CD14-positive monocyte (primary cell): ENCODE data around the gene SHISA6. TPM values are rescaled to one million over a fixed set of nuclear protein-coding genes. Genes with fewer than 3 reads are reported as not detected.
A peak's percentile ranks its signal among the peaks of the same experiment; 100 is the strongest.

Source experiments
- DNase-seq, 3 donors: peaks; one replicate each; pipeline ENCODE4 v3.0.0-alpha.2; 2011 to 2022
- H2AFZ ChIP-seq: 2 replicates; pipeline ENCODE4 v1.6.0; 2012; ENCODE audit warnings: mild to moderate bottlenecking, low read depth, low read length, inconsistent platforms; ENCODE audit not compliant: insufficient read depth, poor library complexity, severe bottlenecking
- H3K27ac ChIP-seq, 2 donors: 1 replicate in 1 of 2; 2 replicates in 1 of 2; pipeline ENCODE4 v1.5.1; 2012 to 2013; ENCODE audit warnings: low read length in 2 of 2, control low read depth in 1 of 2, inconsistent platforms in 1 of 2, low read depth in 1 of 2, mild to moderate bottlenecking in 1 of 2
- H3K27me3 ChIP-seq, 2 donors: one replicate each; pipeline versions ENCODE4 v1.6.0 to v1.6.1; 2011 to 2013; ENCODE audit warnings: low read length in 2 of 2; ENCODE audit not compliant: control insufficient read depth in 2 of 2, insufficient read depth in 2 of 2
- H3K36me3 ChIP-seq, 2 donors: replicated peaks in 1 of 2; 1 replicate in 1 of 2; 2 replicates in 1 of 2; pipeline versions ENCODE4 v1.5.1 to v1.6.1; 2012 to 2013; ENCODE audit warnings: low read length in 2 of 2, control low read depth in 1 of 2, inconsistent platforms in 1 of 2, mild to moderate bottlenecking in 1 of 2; ENCODE audit not compliant: insufficient read depth in 2 of 2, control insufficient read depth in 1 of 2
- H3K4me1 ChIP-seq, 2 donors: 1 replicate in 1 of 2; 2 replicates in 1 of 2; pipeline versions ENCODE4 v1.5.1 to v1.6.1; 2012 to 2013; ENCODE audit warnings: low read length in 2 of 2, control low read depth in 1 of 2, inconsistent platforms in 1 of 2, mild to moderate bottlenecking in 1 of 2, moderate library complexity in 1 of 2; ENCODE audit not compliant: insufficient read depth in 2 of 2, control insufficient read depth in 1 of 2
- H3K4me2 ChIP-seq: replicated peaks from 2 replicates; pipeline ENCODE3; 2012; ENCODE audit warnings: low read length, moderate library complexity, mild to moderate bottlenecking; ENCODE audit not compliant: poor library complexity, severe bottlenecking; ENCODE audit errors: extremely low read depth
- H3K4me3 ChIP-seq, 3 experiments: fragments of 200-600 bp in 1 of 3; sonication (generic) in 1 of 3; replicated peaks in 1 of 3; 1 replicate in 2 of 3; 2 replicates in 1 of 3; pipeline ENCODE4 v1.5.1; 2011 to 2013; ENCODE audit warnings: low read length in 3 of 3, mild to moderate bottlenecking in 3 of 3, control low read depth in 2 of 3, low read depth in 2 of 3, inconsistent platforms in 1 of 3, moderate library complexity in 1 of 3
- H3K79me2 ChIP-seq: 2 replicates; pipeline ENCODE4 v1.6.0; 2012; ENCODE audit warnings: mild to moderate bottlenecking, control low read depth, inconsistent platforms, low read length, moderate library complexity; ENCODE audit not compliant: insufficient read depth
- H3K9ac ChIP-seq: 2 replicates; pipeline ENCODE4 v1.6.0; 2017; ENCODE audit warnings: low read length, mild to moderate bottlenecking; ENCODE audit not compliant: insufficient read depth, poor library complexity, severe bottlenecking
- H3K9me3 ChIP-seq, 2 donors: replicated peaks in 1 of 2; 1 replicate in 1 of 2; 2 replicates in 1 of 2; pipeline versions ENCODE4 v1.5.1 to v1.6.1; 2012 to 2013; ENCODE audit warnings: low read length in 2 of 2, control low read depth in 1 of 2; ENCODE audit not compliant: control insufficient read depth in 1 of 2, insufficient read depth in 1 of 2
- H4K20me1 ChIP-seq: 2 replicates; pipeline ENCODE4 v1.6.0; 2012; ENCODE audit warnings: mild to moderate bottlenecking, low read length, control low read depth, moderate library complexity; ENCODE audit not compliant: insufficient read depth
- H3K27ac Mint-ChIP-seq, 7 donors: one replicate each; pipeline ENCODE4 v1.8.0; 2020; ENCODE audit warnings: mild to moderate bottlenecking in 7 of 7, mixed read lengths in 7 of 7, moderate library complexity in 6 of 7, inconsistent platforms in 2 of 7
- H3K27me3 Mint-ChIP-seq, 3 donors: one replicate each; pipeline ENCODE4 v1.8.0; 2021 to 2022; ENCODE audit warnings: low read depth in 3 of 3, mild to moderate bottlenecking in 3 of 3, mixed read lengths in 3 of 3, moderate library complexity in 3 of 3, inconsistent platforms in 1 of 3
- H3K36me3 Mint-ChIP-seq, 2 donors: one replicate each; pipeline ENCODE4 v1.8.0; 2020; ENCODE audit warnings: mixed read lengths in 2 of 2, inconsistent platforms in 1 of 2, mild to moderate bottlenecking in 1 of 2
- H3K4me1 Mint-ChIP-seq: one replicate; pipeline ENCODE4 v1.8.0; 2020; ENCODE audit warnings: mild to moderate bottlenecking, mixed read lengths
- H3K4me3 Mint-ChIP-seq, 2 donors: one replicate each; pipeline ENCODE4 v1.8.0; 2020; ENCODE audit warnings: mild to moderate bottlenecking in 2 of 2, mixed read lengths in 2 of 2, moderate library complexity in 1 of 2
- H3K9me3 Mint-ChIP-seq, 7 donors: one replicate each; pipeline ENCODE4 v1.8.0; 2020 to 2022; ENCODE audit warnings: mixed read lengths in 7 of 7, mild to moderate bottlenecking in 6 of 7, moderate library complexity in 6 of 7, inconsistent platforms in 2 of 7
- CTCF ChIP-seq: fragments of 200-600 bp; IDR thresholded peaks from one replicate; pipeline ENCODE4 v1.8.0; 2022; ENCODE audit warnings: antibody characterized with exemption, mild to moderate bottlenecking
- whole genome bisulfite sequencing: methylation state at CpG from one replicate; pipeline ENCODE4 v1.1.5; 2013; ENCODE audit warnings: missing lambda C conversion rate; ENCODE audit not compliant: insufficient coverage; 5-methylcytosine and 5-hydroxymethylcytosine counted together
- intact Hi-C, 2 donors: fragments of 100-400 bp; cut with micrococcal nuclease; formaldehyde crosslinking; loops; one replicate each; pipeline versions ENCODE4 v1.15.0 to v1.15.1; 2023
- polyA plus RNA-seq, 3 donors: library from polyadenylated mRNA; depleted of rRNA in 1 of 3; unstranded in 2 of 3; stranded (reverse) in 1 of 3; fragments of 300-500 nt in 2 of 3; fragments of >200 nt in 1 of 3; fragmentation: Illumina TruSeq in 2 of 3; gene quantifications; 1 replicate in 2 of 3; 2 replicates in 1 of 3; pipeline ENCODE4 v1.2.3, GENCODE V29; 2012 to 2021

The SHISA6 gene
- polyA plus RNA-seq, 3 donors: not detected

GRCh38 chr17:11554542-11554941 is 313.5 kb downstream of the SHISA6 start:
- no peaks in the 10 kb centered on the region for H3K4me1 Mint-ChIP-seq

GRCh38 chr17:11555530-11555929 is 314.5 kb downstream of the SHISA6 start:
- Histone ChIP-seq H3K9ac (no peak overlapping the region), H2AFZ (no peak overlapping the region), H3K27me3 (no peaks in the 10 kb centered on the region), H3K4me2 (no peak overlapping the region), H3K27ac (no peak overlapping the region), H3K4me1 (no peaks in the 10 kb centered on the region), H4K20me1 (no peaks in the 10 kb centered on the region), H3K9me3 (peaks cover 42 to 59% of the 10 kb centered on the region in 2 donors), H3K4me3 (no peak overlapping the region), H3K36me3 (no peaks in the 10 kb centered on the region), H3K79me2 (no peaks in the 10 kb centered on the region)
- 80% methylated on average over 1 of the region's 6 CpGs for WGBS
- no peak for TF ChIP-seq CTCF
- H3K27me3 Mint-ChIP-seq: peaks cover 0 to 2% (median 0%) of the 10 kb centered on the region in 3 donors
- H3K4me3 Mint-ChIP-seq: no peak overlapping the region
- intact Hi-C loops: no loop called here
- DNase-seq: no peak
- H3K9me3 Mint-ChIP-seq: peaks cover 20 to 42% (median 35%) of the 10 kb centered on the region in 7 donors
- H3K27ac Mint-ChIP-seq: peak overlapping the region in 2 of 7 donors; percentile 30 to 63
- no peaks in the 10 kb centered on the region for H3K4me1 Mint-ChIP-seq
- H3K36me3 Mint-ChIP-seq: no peaks in the 10 kb centered on the region

More at GRCh38 chr17:11554542-11554941, 313.5 kb downstream of the SHISA6 start:
- Histone ChIP-seq H3K4me2 (no peak overlapping the region), H4K20me1 (no peaks in the 10 kb centered on the region), H3K27me3 (no peaks in the 10 kb centered on the region), H3K4me1 (no peaks in the 10 kb centered on the region), H3K79me2 (no peaks in the 10 kb centered on the region), H3K9ac (no peak overlapping the region), H3K9me3 (peaks cover 39 to 50% of the 10 kb centered on the region in 2 donors), H3K36me3 (no peaks in the 10 kb centered on the region), H3K27ac (no peak overlapping the region), H2AFZ (no peak overlapping the region), H3K4me3 (no peak overlapping the region)
- peaks cover 18 to 45% (median 34%) of the 10 kb centered on the region in 7 donors for H3K9me3 Mint-ChIP-seq
- DNase-seq: no peak
- intact Hi-C loops: no loop called here
- H3K4me3 Mint-ChIP-seq: no peak overlapping the region
- H3K36me3 Mint-ChIP-seq: no peaks in the 10 kb centered on the region
- WGBS: 90% methylated on average over 4 of the region's 5 CpGs
- no peak overlapping the region for H3K27ac Mint-ChIP-seq
- no peak for TF ChIP-seq CTCF
- H3K27me3 Mint-ChIP-seq: peaks cover 0 to 1% (median 0%) of the 10 kb centered on the region in 3 donors
